Nephron progenitor cell (in vitro differentiated cells): Measurements from ENCODE around the gene EPHB6.

Experiments used
- DNase-seq: peaks from one replicate; pipeline ENCODE4 v3.0.0; 2021
- H3K27ac Mint-ChIP-seq: 2 replicates; pipeline ENCODE4 v1.8.0; 2021; ENCODE audit warnings: mild to moderate bottlenecking, moderate library complexity, mixed read lengths
- H3K27me3 Mint-ChIP-seq: 2 replicates; pipeline ENCODE4 v1.8.0; 2021; ENCODE audit warnings: mild to moderate bottlenecking, low read depth, mixed read lengths; ENCODE audit not compliant: poor library complexity
- H3K36me3 Mint-ChIP-seq: 2 replicates; pipeline ENCODE4 v1.8.0; 2021; ENCODE audit warnings: low read depth, mixed read lengths
- H3K4me1 Mint-ChIP-seq: 2 replicates; pipeline ENCODE4 v1.8.0; 2021; ENCODE audit warnings: mixed read lengths
- H3K4me3 Mint-ChIP-seq: 2 replicates; pipeline ENCODE4 v1.8.0; 2021; ENCODE audit warnings: mild to moderate bottlenecking, moderate library complexity, mixed read lengths
- H3K9me3 Mint-ChIP-seq: 2 replicates; pipeline ENCODE4 v1.8.0; 2021; ENCODE audit warnings: mild to moderate bottlenecking, moderate library complexity, mixed read lengths
- CTCF ChIP-seq: fragments of 200-600 bp; sonication (generic); IDR thresholded peaks from 2 replicates; pipeline ENCODE4 v1.5.0; 2021; ENCODE audit warnings: antibody characterized with exemption

Gene EPHB6

GRCh38 chr7:142813226-142813625 lies 41.6 kb upstream of the EPHB6 start:
- no peaks in the 10 kb centered on the region for H3K36me3 Mint-ChIP-seq
- H3K27me3 Mint-ChIP-seq = peaks cover 49% of the 10 kb centered on the region
- H3K9me3 Mint-ChIP-seq = no peaks in the 10 kb centered on the region
- DNase-seq = no peak
- H3K4me1 Mint-ChIP-seq = no peaks in the 10 kb centered on the region
- H3K27ac Mint-ChIP-seq = no peak overlapping the region
- no peak for TF ChIP-seq CTCF
- H3K4me3 Mint-ChIP-seq = no peak overlapping the region

GRCh38 chr7:142813699-142814098 lies 41.2 kb upstream of the EPHB6 start:
- no peaks in the 10 kb centered on the region for H3K4me1 Mint-ChIP-seq
- TF ChIP-seq CTCF = no peak
- no peak overlapping the region for H3K27ac Mint-ChIP-seq
- H3K27me3 Mint-ChIP-seq = peaks cover 45% of the 10 kb centered on the region
- H3K36me3 Mint-ChIP-seq = no peaks in the 10 kb centered on the region
- no peaks in the 10 kb centered on the region for H3K9me3 Mint-ChIP-seq
- H3K4me3 Mint-ChIP-seq = no peak overlapping the region
- no peak for DNase-seq

GRCh38 chr7:142814451-142814850 lies 40.4 kb upstream of the EPHB6 start:
- peaks cover 37% of the 10 kb centered on the region for H3K27me3 Mint-ChIP-seq
- TF ChIP-seq CTCF = no peak
- H3K4me3 Mint-ChIP-seq = no peak overlapping the region
- no peaks in the 10 kb centered on the region for H3K9me3 Mint-ChIP-seq
- no peak overlapping the region for H3K27ac Mint-ChIP-seq
- no peaks in the 10 kb centered on the region for H3K4me1 Mint-ChIP-seq
- no peaks in the 10 kb centered on the region for H3K36me3 Mint-ChIP-seq
- no peak for DNase-seq

- DNase-seq = no peak
- H3K4me3 Mint-ChIP-seq = no peak overlapping the region
- H3K4me1 Mint-ChIP-seq = no peaks in the 10 kb centered on the region
- TF ChIP-seq CTCF = no peak
- no peaks in the 10 kb centered on the region for H3K9me3 Mint-ChIP-seq
- H3K27me3 Mint-ChIP-seq = peaks cover 31% of the 10 kb centered on the region
- no peak overlapping the region for H3K27ac Mint-ChIP-seq
- no peaks in the 10 kb centered on the region for H3K36me3 Mint-ChIP-seq
Observed at GRCh38 chr7:142815134-142815533, 39.7 kb upstream of the EPHB6 start.

- peaks cover 16% of the 10 kb centered on the region for H3K27me3 Mint-ChIP-seq
- H3K4me3 Mint-ChIP-seq = no peak overlapping the region
- peaks cover 8% of the 10 kb centered on the region for H3K9me3 Mint-ChIP-seq
- no peak overlapping the region for H3K27ac Mint-ChIP-seq
- DNase-seq = no peak
- no peak for TF ChIP-seq CTCF
- no peaks in the 10 kb centered on the region for H3K36me3 Mint-ChIP-seq
- no peaks in the 10 kb centered on the region for H3K4me1 Mint-ChIP-seq
Observed at GRCh38 chr7:142817506-142817905, 37.4 kb upstream of the EPHB6 start.

GRCh38 chr7:142819530-142819929 lies 35.3 kb upstream of the EPHB6 start:
- H3K36me3 Mint-ChIP-seq = no peaks in the 10 kb centered on the region
- TF ChIP-seq CTCF = no peak
- H3K4me3 Mint-ChIP-seq = no peak overlapping the region
- no peak for DNase-seq
- no peaks in the 10 kb centered on the region for H3K4me1 Mint-ChIP-seq
- H3K27ac Mint-ChIP-seq = no peak overlapping the region
- H3K9me3 Mint-ChIP-seq = peaks cover 16% of the 10 kb centered on the region
- H3K27me3 Mint-ChIP-seq = peaks cover 7% of the 10 kb centered on the region
